ENCODE measurements around the gene SVOP.

GRCh38 chr12:108930155-108930554, 90.7 kb downstream of the SVOP start:
- no peak for TF ChIP-seq JUNB (IDR thresholded peaks at IDR 0.05)
- no peak for TF ChIP-seq CTCF (IDR thresholded peaks at IDR 0.05)
- no peak for TF ChIP-seq POLR2A (IDR thresholded peaks at IDR 0.05; ENCODE audit: low read length)
- no peak for TF ChIP-seq HES2 (IDR thresholded peaks at IDR 0.05)
- no peak for TF ChIP-seq EP300 (IDR thresholded peaks at IDR 0.05)
- no peak for TF ChIP-seq BHLHE40 (IDR thresholded peaks at IDR 0.05; ENCODE audit: low read depth, low read length)
